Smooth muscle cell (in vitro differentiated cells): ENCODE measurements around the gene TEX54. TPM values are rescaled to one million over a fixed set of nuclear protein-coding genes. Genes with fewer than 3 reads are reported as not detected.

Experiments used
- DNase-seq: peaks from one replicate; lab custom pipeline; 2025; ENCODE audit not compliant: unreplicated experiment; lab: John Stamatoyannopoulos, UW
- H2AFZ ChIP-seq: fragments of 200-600 bp; sonication (generic); 2 replicates; pipeline ENCODE4 v1.6.0; 2016; ENCODE audit warnings: antibody characterized with exemption, low read depth, mild to moderate bottlenecking
- H3F3A ChIP-seq: fragments of 200-600 bp; sonication (generic); 2 replicates; pipeline ENCODE4 v1.6.0; 2017; ENCODE audit warnings: antibody characterized with exemption, low read depth
- H3K27ac ChIP-seq: fragments of 200-600 bp; sonication (generic); 2 replicates; pipeline ENCODE4 v1.5.1; 2016; ENCODE audit warnings: low read depth, mild to moderate bottlenecking
- H3K27me3 ChIP-seq: fragments of 200-600 bp; sonication (generic); 2 replicates; pipeline ENCODE4 v1.6.1; 2016; ENCODE audit warnings: low read depth, mild to moderate bottlenecking
- H3K36me3 ChIP-seq: fragments of 200-600 bp; sonication (generic); 2 replicates; pipeline ENCODE4 v1.5.1; 2016; ENCODE audit warnings: low read depth
- H3K4me1 ChIP-seq: fragments of 200-600 bp; sonication (generic); 2 replicates; pipeline ENCODE4 v1.5.1; 2016; ENCODE audit warnings: low read depth
- H3K4me2 ChIP-seq: fragments of 200-600 bp; sonication (generic); 2 replicates; pipeline ENCODE4 v1.6.0; 2016; ENCODE audit warnings: mild to moderate bottlenecking
- H3K4me3 ChIP-seq: fragments of 200-600 bp; sonication (generic); 2 replicates; pipeline ENCODE4 v1.5.1; 2016; ENCODE audit warnings: mild to moderate bottlenecking
- H3K79me2 ChIP-seq: fragments of 200-600 bp; sonication (generic); 2 replicates; pipeline ENCODE4 v1.6.0; 2016; ENCODE audit warnings: low read depth, mild to moderate bottlenecking
- H3K9ac ChIP-seq: fragments of 200-600 bp; sonication (generic); 2 replicates; pipeline ENCODE4 v1.6.0; 2016; ENCODE audit warnings: low read depth
- H3K9me3 ChIP-seq: fragments of 200-600 bp; sonication (generic); replicated peaks from 2 replicates; pipeline ENCODE4 v1.5.1; 2016; ENCODE audit warnings: low read depth
- H4K20me1 ChIP-seq: fragments of 200-600 bp; sonication (generic); 2 replicates; pipeline ENCODE4 v1.6.0; 2016; ENCODE audit warnings: low read depth
- WGBS: methylation state at CpG from one replicate; pipeline ENCODE4 v1.1.7; 2016; ENCODE audit warnings: low lambda C conversion rate; 5-methylcytosine and 5-hydroxymethylcytosine counted together
- polyA plus RNA-seq: library from polyadenylated mRNA; unstranded; fragments of >200 nt; fragmentation: Nextera tagmentation; extraction: Ambion mirVana; gene quantifications from 2 replicates; pipeline ENCODE4 v1.2.1, GENCODE V29; 2016
- total RNA-seq: library from RNA; depleted of rRNA; stranded (reverse); fragments of >200 nt; gene quantifications from 2 replicates; pipeline ENCODE4 v1.2.3, GENCODE V29; 2014
- TF ChIP-seq, protein P1 (sequence below): fragments of 200-600 bp; sonication (generic); IDR thresholded peaks from 2 replicates; pipeline ENCODE4 v1.5.1; 2017; ENCODE audit warnings: borderline replicate concordance, mild to moderate bottlenecking, antibody characterized with exemption; ENCODE audit not compliant: insufficient read depth, poor library complexity, severe bottlenecking

Gene TEX54
- total and polyA plus RNA-seq, 2 experiments from 2014 or later = 1.4 TPM; not detected in 1

DNA sequence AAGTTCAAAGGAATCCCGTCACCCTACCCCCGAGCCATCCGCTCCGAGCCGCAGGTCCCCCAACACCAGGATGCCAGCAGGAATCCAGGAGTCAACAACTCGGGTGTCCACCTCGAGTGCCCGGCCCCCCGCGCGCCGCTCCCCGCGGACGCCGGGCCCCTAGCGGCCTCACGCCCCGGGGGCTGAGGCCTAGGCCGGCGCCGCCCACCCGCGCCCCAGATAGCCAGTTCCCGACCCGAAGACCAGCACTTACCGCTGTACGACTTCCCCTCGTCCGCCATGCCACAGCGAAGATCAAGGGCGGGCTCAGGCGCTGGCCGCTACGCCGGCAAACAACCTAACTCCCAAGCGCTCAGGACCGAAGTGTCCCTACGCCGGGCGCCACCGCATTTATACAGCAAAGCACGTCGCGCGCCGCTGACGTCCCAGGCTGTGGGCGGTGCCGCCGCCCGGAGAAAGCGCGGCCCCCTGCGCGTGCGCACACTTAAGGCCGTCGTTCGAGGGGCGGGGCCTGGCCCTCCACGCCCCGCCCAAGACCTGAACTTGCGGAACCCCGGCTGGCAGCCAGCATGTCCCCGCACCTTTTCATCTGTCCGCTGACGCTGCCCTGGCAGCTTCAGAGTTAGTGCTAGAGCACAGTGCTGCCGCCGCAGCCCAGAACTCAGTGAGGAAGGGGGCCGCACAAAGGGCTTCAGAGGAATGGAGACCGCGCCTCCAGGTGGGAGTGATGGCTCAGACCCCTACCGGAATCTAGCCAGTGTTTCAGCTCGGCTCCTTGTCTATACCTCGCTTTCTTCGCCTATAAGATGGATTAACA is 27.4 kb downstream of the TEX54 start, which contains the start of gene NXF1:
Gene NXF1 (minus strand): TSS at position 365 of the 817 bp plus-strand sequence. CDS start 84 bp downstream, at position 281.
- Histone ChIP-seq H2AFZ (no peak within 1 kb of the TSS), H3F3A (peaks cover 30% of the 10 kb centered on the region), H3K9me3 (no peaks in the 10 kb centered on the region), H3K4me3 (peak within 1 kb of the TSS; percentile 97), H3K4me1 (peaks cover 18% of the 10 kb centered on the region), H3K27ac (peak within 1 kb of the TSS; percentile 91), H3K36me3 (peaks cover 6% of the 10 kb centered on the region), H3K79me2 (peaks cover 33% of the 10 kb centered on the region), H4K20me1 (peaks cover 32% of the 10 kb centered on the region), H3K27me3 (no peaks in the 10 kb centered on the region), H3K9ac (peak within 1 kb of the TSS; percentile 94), H3K4me2 (peak within 1 kb of the TSS; percentile 93)
- peak; percentile 90 for DNase-seq
- 1% methylated on average over 61 of the region's 77 CpGs for WGBS
- TF ChIP-seq, protein P1, sequence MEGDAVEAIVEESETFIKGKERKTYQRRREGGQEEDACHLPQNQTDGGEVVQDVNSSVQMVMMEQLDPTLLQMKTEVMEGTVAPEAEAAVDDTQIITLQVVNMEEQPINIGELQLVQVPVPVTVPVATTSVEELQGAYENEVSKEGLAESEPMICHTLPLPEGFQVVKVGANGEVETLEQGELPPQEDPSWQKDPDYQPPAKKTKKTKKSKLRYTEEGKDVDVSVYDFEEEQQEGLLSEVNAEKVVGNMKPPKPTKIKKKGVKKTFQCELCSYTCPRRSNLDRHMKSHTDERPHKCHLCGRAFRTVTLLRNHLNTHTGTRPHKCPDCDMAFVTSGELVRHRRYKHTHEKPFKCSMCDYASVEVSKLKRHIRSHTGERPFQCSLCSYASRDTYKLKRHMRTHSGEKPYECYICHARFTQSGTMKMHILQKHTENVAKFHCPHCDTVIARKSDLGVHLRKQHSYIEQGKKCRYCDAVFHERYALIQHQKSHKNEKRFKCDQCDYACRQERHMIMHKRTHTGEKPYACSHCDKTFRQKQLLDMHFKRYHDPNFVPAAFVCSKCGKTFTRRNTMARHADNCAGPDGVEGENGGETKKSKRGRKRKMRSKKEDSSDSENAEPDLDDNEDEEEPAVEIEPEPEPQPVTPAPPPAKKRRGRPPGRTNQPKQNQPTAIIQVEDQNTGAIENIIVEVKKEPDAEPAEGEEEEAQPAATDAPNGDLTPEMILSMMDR = peak; percentile 9

DNA sequence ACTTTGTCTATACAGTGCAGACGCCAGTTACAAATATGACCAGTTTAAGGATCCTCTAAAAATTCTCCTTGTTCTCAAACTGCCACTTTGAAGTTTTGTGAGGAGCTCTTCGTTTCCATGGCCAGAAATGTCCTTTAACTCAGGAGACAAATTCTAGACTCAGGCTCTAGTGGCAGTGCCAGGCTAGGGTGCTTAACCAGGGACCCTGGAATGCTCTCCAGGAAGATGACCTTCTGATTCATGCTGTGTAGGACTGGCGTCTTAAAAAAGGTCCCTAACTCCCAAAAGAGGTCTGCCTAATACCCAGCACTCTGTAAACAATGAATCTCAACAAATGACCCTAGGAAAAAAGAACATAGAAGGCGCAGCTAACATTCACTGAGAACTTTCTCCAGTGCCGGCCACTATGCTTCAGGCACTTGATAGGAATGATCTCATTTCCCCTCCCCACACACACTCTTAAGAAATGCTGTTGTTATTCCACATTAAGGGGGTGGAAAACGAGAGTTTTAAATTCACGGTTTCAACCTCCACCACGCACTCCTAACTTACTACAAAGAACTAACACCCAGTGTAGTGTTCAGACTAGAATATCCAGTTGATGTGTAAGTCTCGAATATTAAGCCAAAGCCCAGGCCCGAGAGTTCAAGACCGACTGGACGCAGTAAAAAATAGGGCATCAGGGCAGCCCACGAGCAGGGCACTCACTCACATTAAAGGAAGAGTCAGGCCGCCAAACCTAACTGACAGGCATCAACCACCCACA is 28.1 kb downstream of the TEX54 start:
- no peak overlapping the region for H2AFZ ChIP-seq
- 11% methylated on average over 14 of the region's 14 CpGs for WGBS
- no peak for DNase-seq

DNA sequence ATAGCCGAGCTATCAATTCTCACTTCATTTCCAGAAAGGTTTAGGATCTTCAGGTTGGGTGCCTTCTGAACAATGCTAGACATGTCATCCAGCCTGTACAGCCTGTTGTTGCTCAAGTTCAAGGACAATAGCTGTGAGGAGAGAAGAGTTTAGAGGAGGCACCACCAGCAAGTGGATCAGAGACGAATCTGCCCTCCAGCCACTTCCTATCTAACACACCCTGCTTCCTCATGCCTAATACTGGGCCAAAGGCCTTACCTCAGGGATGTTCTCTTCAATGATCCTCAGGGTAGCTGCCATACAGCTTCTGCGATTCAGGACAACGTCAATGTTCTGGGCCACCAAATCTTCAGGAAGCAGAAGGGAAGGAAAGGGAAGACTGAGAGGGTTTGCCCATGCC is 31.6 kb downstream of the TEX54 start:
- no peaks in the 10 kb centered on the region for H3K9me3 ChIP-seq
- H3K36me3 ChIP-seq = peaks cover 18% of the 10 kb centered on the region
- H3K4me3 ChIP-seq = no peak overlapping the region
- H3K27me3 ChIP-seq = no peaks in the 10 kb centered on the region
- H3F3A ChIP-seq = peaks cover 11% of the 10 kb centered on the region
- TF ChIP-seq, protein P1 = no peak
- peaks cover 10% of the 10 kb centered on the region for H3K4me1 ChIP-seq
- H3K4me2 ChIP-seq = no peak overlapping the region
- no peak overlapping the region for H3K27ac ChIP-seq
- 100% methylated on average over 4 of the region's 4 CpGs for WGBS
- no peak for DNase-seq
- no peak overlapping the region for H3K9ac ChIP-seq
- H2AFZ ChIP-seq = no peak overlapping the region
- H4K20me1 ChIP-seq = peaks cover 32% of the 10 kb centered on the region
- H3K79me2 ChIP-seq = peaks cover 33% of the 10 kb centered on the region

More for the DNA sequence above, 28.1 kb downstream of the TEX54 start:
- TF ChIP-seq, protein P1 = no peak
- Histone ChIP-seq H3K4me3 (peak overlapping the region; percentile 97), H3K4me1 (peaks cover 18% of the 10 kb centered on the region), H3K9ac (peak overlapping the region; percentile 94), H3K36me3 (peaks cover 12% of the 10 kb centered on the region), H3K9me3 (no peaks in the 10 kb centered on the region), H3F3A (peaks cover 30% of the 10 kb centered on the region), H3K27ac (peak overlapping the region; percentile 91), H3K4me2 (peak overlapping the region; percentile 93), H4K20me1 (peaks cover 32% of the 10 kb centered on the region), H3K27me3 (no peaks in the 10 kb centered on the region), H3K79me2 (peaks cover 33% of the 10 kb centered on the region)
